GM23338 (cell line): ENCODE data around the gene PAX5. TPM values are rescaled to one million over a fixed set of nuclear protein-coding genes. Genes with fewer than 3 reads are reported as not detected.
A peak's percentile ranks its signal among the peaks of the same experiment; 100 is the strongest.

Experiments used
- ATAC-seq: fragments of 200-7000 bp; cut with Tn5 transposase; 3 replicates; pipeline ENCODE4 v1.9.1; 2020
- DNase-seq: peaks from one replicate; pipeline ENCODE4 v3.0.0-alpha.2; 2015; ENCODE audit warnings: low spot score
- H2AFZ ChIP-seq: fragments of 200-600 bp; sonication (generic); 2 replicates; pipeline ENCODE4 v1.8.0; 2016; ENCODE audit warnings: antibody characterized with exemption, mild to moderate bottlenecking, moderate library complexity
- H3F3A ChIP-seq: fragments of 200-600 bp; sonication (generic); replicated peaks from 2 replicates; pipeline ENCODE4 v1.8.0; 2017; ENCODE audit warnings: antibody characterized with exemption, mixed run types, low read depth
- H3K27ac ChIP-seq: fragments of 200-600 bp; sonication (generic); 2 replicates; pipeline ENCODE4 v1.6.1; 2016; ENCODE audit warnings: low read depth
- H3K27me3 ChIP-seq: fragments of 200-600 bp; sonication (generic); 2 replicates; pipeline ENCODE4 v1.8.0; 2016; ENCODE audit warnings: mild to moderate bottlenecking, mixed run types, moderate library complexity; ENCODE audit not compliant: insufficient read depth
- H3K36me3 ChIP-seq: fragments of 200-600 bp; sonication (generic); 2 replicates; pipeline ENCODE4 v1.8.0; 2016; ENCODE audit warnings: mild to moderate bottlenecking; ENCODE audit not compliant: insufficient read depth
- H3K4me1 ChIP-seq: fragments of 200-600 bp; sonication (generic); 2 replicates; pipeline ENCODE4 v1.8.0; 2016; ENCODE audit warnings: mild to moderate bottlenecking, moderate library complexity; ENCODE audit not compliant: insufficient read depth
- H3K4me2 ChIP-seq: fragments of 200-600 bp; sonication (generic); 2 replicates; pipeline ENCODE4 v1.7.1; 2017; ENCODE audit warnings: mixed run types
- H3K4me3 ChIP-seq: fragments of 200-600 bp; sonication (generic); 2 replicates; pipeline ENCODE4 v1.6.1; 2016; ENCODE audit warnings: mixed run types
- H3K79me2 ChIP-seq: fragments of 200-600 bp; sonication (generic); replicated peaks from 2 replicates; pipeline ENCODE4 v1.8.0; 2017; ENCODE audit warnings: mild to moderate bottlenecking; ENCODE audit not compliant: insufficient read depth
- H3K9me2 ChIP-seq: fragments of 200-600 bp; sonication (generic); 2 replicates; pipeline ENCODE4 v1.8.0; 2017; ENCODE audit not compliant: insufficient read depth
- H4K20me1 ChIP-seq: fragments of 200-600 bp; sonication (generic); replicated peaks from 2 replicates; pipeline ENCODE4 v1.8.0; 2017; ENCODE audit warnings: mild to moderate bottlenecking; ENCODE audit not compliant: insufficient read depth
- H3K27ac Mint-ChIP-seq: 2 replicates; pipeline ENCODE4 v1.8.0; 2020; ENCODE audit warnings: inconsistent platforms, mild to moderate bottlenecking, moderate library complexity, mixed read lengths
- H3K27me3 Mint-ChIP-seq: 3 replicates; pipeline ENCODE4 v1.8.0; 2022; ENCODE audit warnings: low read depth, mild to moderate bottlenecking, moderate library complexity, mixed read lengths, inconsistent platforms; ENCODE audit not compliant: insufficient read depth, poor library complexity
- H3K36me3 Mint-ChIP-seq: 3 replicates; pipeline ENCODE4 v1.8.0; 2021; ENCODE audit warnings: low read depth, mild to moderate bottlenecking, inconsistent platforms, moderate library complexity, mixed read lengths
- H3K4me1 Mint-ChIP-seq: 3 replicates; pipeline ENCODE4 v1.8.0; 2020; ENCODE audit warnings: mild to moderate bottlenecking, inconsistent platforms, mixed read lengths
- H3K4me3 Mint-ChIP-seq: 3 replicates; pipeline ENCODE4 v1.8.0; 2021; ENCODE audit warnings: moderate library complexity, mild to moderate bottlenecking, inconsistent platforms, mixed read lengths
- H3K9me3 Mint-ChIP-seq: 3 replicates; pipeline ENCODE4 v1.8.0; 2020; ENCODE audit warnings: moderate library complexity, mild to moderate bottlenecking, inconsistent platforms, mixed read lengths
- CREB1 ChIP-seq: fragments of 250-450 bp; sonication (Bioruptor Pico); IDR thresholded peaks from 2 replicates; pipeline ENCODE4 v1.5.0; 2020; ENCODE audit warnings: low read depth, mild to moderate bottlenecking, moderate library complexity
- EZH2 ChIP-seq: fragments of 200-600 bp; sonication (generic); IDR thresholded peaks from one replicate; pipeline ENCODE4 v1.8.0; 2017; ENCODE audit warnings: antibody characterized with exemption, mild to moderate bottlenecking, low read depth; ENCODE audit not compliant: unreplicated experiment
- EZH2phosphoT487 ChIP-seq: fragments of 200-600 bp; sonication (generic); IDR thresholded peaks from one replicate; pipeline ENCODE4 v1.8.1; 2018; ENCODE audit warnings: antibody characterized with exemption; ENCODE audit not compliant: unreplicated experiment
- JUNB ChIP-seq: IDR thresholded peaks from one replicate; pipeline ENCODE4 v1.6.1; 2016; ENCODE audit warnings: antibody characterized with exemption; ENCODE audit not compliant: unreplicated experiment
- POLR2AphosphoS5 ChIP-seq: IDR thresholded peaks from 2 replicates; pipeline ENCODE4 v1.6.1; 2016; ENCODE audit warnings: antibody characterized with exemption, low read depth
- STAT1 ChIP-seq: IDR thresholded peaks from one replicate; pipeline ENCODE4 v1.6.1; 2016; ENCODE audit warnings: antibody characterized with exemption; ENCODE audit not compliant: unreplicated experiment
- ZNF114 ChIP-seq: fragments of 250-450 bp; sonication (Bioruptor Pico); IDR thresholded peaks from 2 replicates; pipeline ENCODE4 v1.5.0; 2020; ENCODE audit warnings: mild to moderate bottlenecking, moderate library complexity
- polyA plus RNA-seq: library from polyadenylated mRNA; unstranded; fragments of >200 nt; fragmentation: Nextera tagmentation; extraction: Ambion mirVana; gene quantifications from 2 replicates; pipeline ENCODE4 v1.2.1, GENCODE V29; 2016
- total RNA-seq: library from RNA; depleted of rRNA; stranded (reverse); fragments of >200 nt; shearing (Covaris generic); gene quantifications from 2 replicates; pipeline ENCODE4 v1.2.3, GENCODE V29; 2014
- TF ChIP-seq, protein P1 (sequence below): IDR thresholded peaks from 2 replicates; pipeline ENCODE4 v1.6.1; 2016; ENCODE audit warnings: antibody characterized with exemption
- TF ChIP-seq, protein P2 (sequence below), 2 experiments: fragments of 200-600 bp in 1 of 2; sonication (generic) in 1 of 2; conservative IDR thresholded peaks; 2 replicates each; pipeline versions ENCODE4 v1.5.1 to v1.6.1; 2016 to 2017; ENCODE audit warnings: antibody characterized with exemption in 2 of 2, low read depth in 2 of 2, mild to moderate bottlenecking in 2 of 2, moderate library complexity in 1 of 2
- TF ChIP-seq, protein P3 (sequence below): IDR thresholded peaks from one replicate; pipeline ENCODE4 v1.6.1; 2018; ENCODE audit warnings: antibody characterized with exemption; ENCODE audit not compliant: unreplicated experiment
- TF ChIP-seq, protein P4 (sequence below): fragments of 250-450 bp; sonication (Bioruptor Pico); IDR thresholded peaks from 2 replicates; pipeline ENCODE4 v1.5.0; 2020; ENCODE audit warnings: mild to moderate bottlenecking, moderate library complexity

Gene PAX5
- total and polyA plus RNA-seq, 2 experiments from 2014 or later = 0.17 to 0.60 TPM

DNA sequence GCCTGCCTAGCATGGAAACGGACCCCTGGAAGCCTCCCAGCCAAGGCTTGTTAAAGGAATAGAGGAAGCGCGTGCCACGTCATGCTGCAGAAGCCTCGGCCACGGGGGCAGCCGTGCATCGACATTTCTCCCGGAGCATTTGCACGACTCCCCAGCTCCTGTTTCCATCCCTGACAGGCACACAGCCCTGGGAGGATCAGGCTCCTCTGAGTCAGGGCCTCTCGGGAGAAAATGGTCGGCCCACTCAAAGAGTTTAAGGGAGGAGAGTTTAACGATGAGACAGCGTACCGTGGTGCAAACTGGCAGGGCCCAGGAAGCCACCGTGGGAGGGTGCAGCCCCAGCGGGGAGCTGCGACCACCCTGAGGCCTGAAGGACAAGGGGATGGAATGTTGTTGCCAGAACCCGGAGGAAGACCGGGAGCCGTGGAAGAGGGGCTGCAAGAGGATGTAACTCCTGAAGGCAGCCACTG, 213.6 kb downstream of the PAX5 start (continued):
- TF ChIP-seq JUNB (no peak), POLR2AphosphoS5 (no peak), STAT1 (no peak)

DNA sequence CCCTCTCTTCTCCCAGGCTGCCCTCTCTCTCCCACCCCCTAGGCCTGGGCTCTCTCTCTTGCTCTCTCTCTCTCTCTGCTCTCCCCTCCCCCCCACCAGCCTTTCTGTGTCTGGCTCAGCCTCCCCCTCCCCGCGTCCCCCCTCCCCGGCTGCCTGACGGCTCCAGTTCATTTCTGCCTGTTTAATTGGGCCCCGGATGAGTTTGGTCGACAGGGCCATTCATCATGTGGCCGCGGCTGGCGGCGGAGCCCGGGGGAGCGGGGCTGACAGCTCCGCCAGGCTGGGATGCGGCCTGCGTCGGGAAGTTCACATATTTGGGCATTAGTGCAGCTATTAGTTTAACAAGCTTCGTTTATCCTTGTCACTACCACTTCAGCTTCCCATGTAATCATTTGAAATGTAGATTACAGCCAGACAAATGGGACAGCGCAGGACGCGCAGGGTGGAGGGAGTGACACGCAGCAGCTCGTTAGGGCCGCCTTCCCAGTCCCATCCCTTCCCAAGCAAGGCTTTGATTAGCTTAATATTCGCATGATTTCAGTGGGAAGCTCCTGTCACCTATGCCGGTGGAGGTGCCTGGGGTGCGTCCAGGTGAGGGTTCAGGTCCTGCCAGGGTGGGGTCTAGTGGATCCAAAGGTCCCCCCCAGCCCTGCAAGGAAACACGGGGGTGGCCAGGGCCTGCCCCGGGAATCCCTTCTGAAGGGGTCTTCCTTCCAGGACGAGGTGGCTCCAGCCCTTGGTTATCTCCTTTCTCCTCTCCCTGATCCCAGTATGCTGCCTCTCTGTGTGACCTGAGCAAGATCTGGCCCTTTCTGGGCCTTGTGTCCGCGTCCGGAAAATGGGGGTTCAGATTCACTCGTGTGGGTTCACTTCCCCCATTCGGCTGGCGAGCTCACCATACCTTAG, 214.8 kb downstream of the PAX5 start:
- Histone ChIP-seq H3K27ac (no peak overlapping the region), H4K20me1 (no peaks in the 10 kb centered on the region), H2AFZ (peak overlapping the region; percentile 99), H3F3A (no peaks in the 10 kb centered on the region), H3K9me2 (no peaks in the 10 kb centered on the region), H3K79me2 (no peaks in the 10 kb centered on the region), H3K36me3 (no peaks in the 10 kb centered on the region), H3K27me3 (peaks cover 31% of the 10 kb centered on the region), H3K4me2 (peak overlapping the region; percentile 90), H3K4me1 (peaks cover 8% of the 10 kb centered on the region; the same call in 1 of the 2 replicates), H3K4me3 (peak overlapping the region; percentile 59)
- H3K36me3 Mint-ChIP-seq = no peaks in the 10 kb centered on the region; the same call in 2 of the 3 replicates
- H3K4me3 Mint-ChIP-seq = peak overlapping the region; percentile 64
- H3K27me3 Mint-ChIP-seq = peaks cover 16% of the 10 kb centered on the region
- no peak overlapping the region for H3K27ac Mint-ChIP-seq
- DNase-seq = peak; percentile 59
- peak; percentile 64 for ATAC-seq
- H3K4me1 Mint-ChIP-seq = peaks cover 31% of the 10 kb centered on the region
- H3K9me3 Mint-ChIP-seq = no peaks in the 10 kb centered on the region
- TF ChIP-seq ZNF114 (CRISPR knock-in tag) = no peak
- TF ChIP-seq EZH2 = no peak
- TF ChIP-seq CREB1 = no peak
- TF ChIP-seq STAT1 = no peak
- TF ChIP-seq, protein P1, sequence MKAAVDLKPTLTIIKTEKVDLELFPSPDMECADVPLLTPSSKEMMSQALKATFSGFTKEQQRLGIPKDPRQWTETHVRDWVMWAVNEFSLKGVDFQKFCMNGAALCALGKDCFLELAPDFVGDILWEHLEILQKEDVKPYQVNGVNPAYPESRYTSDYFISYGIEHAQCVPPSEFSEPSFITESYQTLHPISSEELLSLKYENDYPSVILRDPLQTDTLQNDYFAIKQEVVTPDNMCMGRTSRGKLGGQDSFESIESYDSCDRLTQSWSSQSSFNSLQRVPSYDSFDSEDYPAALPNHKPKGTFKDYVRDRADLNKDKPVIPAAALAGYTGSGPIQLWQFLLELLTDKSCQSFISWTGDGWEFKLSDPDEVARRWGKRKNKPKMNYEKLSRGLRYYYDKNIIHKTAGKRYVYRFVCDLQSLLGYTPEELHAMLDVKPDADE = no peak
- TF ChIP-seq, protein P2, sequence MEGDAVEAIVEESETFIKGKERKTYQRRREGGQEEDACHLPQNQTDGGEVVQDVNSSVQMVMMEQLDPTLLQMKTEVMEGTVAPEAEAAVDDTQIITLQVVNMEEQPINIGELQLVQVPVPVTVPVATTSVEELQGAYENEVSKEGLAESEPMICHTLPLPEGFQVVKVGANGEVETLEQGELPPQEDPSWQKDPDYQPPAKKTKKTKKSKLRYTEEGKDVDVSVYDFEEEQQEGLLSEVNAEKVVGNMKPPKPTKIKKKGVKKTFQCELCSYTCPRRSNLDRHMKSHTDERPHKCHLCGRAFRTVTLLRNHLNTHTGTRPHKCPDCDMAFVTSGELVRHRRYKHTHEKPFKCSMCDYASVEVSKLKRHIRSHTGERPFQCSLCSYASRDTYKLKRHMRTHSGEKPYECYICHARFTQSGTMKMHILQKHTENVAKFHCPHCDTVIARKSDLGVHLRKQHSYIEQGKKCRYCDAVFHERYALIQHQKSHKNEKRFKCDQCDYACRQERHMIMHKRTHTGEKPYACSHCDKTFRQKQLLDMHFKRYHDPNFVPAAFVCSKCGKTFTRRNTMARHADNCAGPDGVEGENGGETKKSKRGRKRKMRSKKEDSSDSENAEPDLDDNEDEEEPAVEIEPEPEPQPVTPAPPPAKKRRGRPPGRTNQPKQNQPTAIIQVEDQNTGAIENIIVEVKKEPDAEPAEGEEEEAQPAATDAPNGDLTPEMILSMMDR (conservative IDR thresholded peaks at IDR 0.05; ENCODE audit: low read depth in 2 of 2) = no peak
- TF ChIP-seq, protein P3, sequence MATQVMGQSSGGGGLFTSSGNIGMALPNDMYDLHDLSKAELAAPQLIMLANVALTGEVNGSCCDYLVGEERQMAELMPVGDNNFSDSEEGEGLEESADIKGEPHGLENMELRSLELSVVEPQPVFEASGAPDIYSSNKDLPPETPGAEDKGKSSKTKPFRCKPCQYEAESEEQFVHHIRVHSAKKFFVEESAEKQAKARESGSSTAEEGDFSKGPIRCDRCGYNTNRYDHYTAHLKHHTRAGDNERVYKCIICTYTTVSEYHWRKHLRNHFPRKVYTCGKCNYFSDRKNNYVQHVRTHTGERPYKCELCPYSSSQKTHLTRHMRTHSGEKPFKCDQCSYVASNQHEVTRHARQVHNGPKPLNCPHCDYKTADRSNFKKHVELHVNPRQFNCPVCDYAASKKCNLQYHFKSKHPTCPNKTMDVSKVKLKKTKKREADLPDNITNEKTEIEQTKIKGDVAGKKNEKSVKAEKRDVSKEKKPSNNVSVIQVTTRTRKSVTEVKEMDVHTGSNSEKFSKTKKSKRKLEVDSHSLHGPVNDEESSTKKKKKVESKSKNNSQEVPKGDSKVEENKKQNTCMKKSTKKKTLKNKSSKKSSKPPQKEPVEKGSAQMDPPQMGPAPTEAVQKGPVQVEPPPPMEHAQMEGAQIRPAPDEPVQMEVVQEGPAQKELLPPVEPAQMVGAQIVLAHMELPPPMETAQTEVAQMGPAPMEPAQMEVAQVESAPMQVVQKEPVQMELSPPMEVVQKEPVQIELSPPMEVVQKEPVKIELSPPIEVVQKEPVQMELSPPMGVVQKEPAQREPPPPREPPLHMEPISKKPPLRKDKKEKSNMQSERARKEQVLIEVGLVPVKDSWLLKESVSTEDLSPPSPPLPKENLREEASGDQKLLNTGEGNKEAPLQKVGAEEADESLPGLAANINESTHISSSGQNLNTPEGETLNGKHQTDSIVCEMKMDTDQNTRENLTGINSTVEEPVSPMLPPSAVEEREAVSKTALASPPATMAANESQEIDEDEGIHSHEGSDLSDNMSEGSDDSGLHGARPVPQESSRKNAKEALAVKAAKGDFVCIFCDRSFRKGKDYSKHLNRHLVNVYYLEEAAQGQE = no peak
- TF ChIP-seq, protein P4, sequence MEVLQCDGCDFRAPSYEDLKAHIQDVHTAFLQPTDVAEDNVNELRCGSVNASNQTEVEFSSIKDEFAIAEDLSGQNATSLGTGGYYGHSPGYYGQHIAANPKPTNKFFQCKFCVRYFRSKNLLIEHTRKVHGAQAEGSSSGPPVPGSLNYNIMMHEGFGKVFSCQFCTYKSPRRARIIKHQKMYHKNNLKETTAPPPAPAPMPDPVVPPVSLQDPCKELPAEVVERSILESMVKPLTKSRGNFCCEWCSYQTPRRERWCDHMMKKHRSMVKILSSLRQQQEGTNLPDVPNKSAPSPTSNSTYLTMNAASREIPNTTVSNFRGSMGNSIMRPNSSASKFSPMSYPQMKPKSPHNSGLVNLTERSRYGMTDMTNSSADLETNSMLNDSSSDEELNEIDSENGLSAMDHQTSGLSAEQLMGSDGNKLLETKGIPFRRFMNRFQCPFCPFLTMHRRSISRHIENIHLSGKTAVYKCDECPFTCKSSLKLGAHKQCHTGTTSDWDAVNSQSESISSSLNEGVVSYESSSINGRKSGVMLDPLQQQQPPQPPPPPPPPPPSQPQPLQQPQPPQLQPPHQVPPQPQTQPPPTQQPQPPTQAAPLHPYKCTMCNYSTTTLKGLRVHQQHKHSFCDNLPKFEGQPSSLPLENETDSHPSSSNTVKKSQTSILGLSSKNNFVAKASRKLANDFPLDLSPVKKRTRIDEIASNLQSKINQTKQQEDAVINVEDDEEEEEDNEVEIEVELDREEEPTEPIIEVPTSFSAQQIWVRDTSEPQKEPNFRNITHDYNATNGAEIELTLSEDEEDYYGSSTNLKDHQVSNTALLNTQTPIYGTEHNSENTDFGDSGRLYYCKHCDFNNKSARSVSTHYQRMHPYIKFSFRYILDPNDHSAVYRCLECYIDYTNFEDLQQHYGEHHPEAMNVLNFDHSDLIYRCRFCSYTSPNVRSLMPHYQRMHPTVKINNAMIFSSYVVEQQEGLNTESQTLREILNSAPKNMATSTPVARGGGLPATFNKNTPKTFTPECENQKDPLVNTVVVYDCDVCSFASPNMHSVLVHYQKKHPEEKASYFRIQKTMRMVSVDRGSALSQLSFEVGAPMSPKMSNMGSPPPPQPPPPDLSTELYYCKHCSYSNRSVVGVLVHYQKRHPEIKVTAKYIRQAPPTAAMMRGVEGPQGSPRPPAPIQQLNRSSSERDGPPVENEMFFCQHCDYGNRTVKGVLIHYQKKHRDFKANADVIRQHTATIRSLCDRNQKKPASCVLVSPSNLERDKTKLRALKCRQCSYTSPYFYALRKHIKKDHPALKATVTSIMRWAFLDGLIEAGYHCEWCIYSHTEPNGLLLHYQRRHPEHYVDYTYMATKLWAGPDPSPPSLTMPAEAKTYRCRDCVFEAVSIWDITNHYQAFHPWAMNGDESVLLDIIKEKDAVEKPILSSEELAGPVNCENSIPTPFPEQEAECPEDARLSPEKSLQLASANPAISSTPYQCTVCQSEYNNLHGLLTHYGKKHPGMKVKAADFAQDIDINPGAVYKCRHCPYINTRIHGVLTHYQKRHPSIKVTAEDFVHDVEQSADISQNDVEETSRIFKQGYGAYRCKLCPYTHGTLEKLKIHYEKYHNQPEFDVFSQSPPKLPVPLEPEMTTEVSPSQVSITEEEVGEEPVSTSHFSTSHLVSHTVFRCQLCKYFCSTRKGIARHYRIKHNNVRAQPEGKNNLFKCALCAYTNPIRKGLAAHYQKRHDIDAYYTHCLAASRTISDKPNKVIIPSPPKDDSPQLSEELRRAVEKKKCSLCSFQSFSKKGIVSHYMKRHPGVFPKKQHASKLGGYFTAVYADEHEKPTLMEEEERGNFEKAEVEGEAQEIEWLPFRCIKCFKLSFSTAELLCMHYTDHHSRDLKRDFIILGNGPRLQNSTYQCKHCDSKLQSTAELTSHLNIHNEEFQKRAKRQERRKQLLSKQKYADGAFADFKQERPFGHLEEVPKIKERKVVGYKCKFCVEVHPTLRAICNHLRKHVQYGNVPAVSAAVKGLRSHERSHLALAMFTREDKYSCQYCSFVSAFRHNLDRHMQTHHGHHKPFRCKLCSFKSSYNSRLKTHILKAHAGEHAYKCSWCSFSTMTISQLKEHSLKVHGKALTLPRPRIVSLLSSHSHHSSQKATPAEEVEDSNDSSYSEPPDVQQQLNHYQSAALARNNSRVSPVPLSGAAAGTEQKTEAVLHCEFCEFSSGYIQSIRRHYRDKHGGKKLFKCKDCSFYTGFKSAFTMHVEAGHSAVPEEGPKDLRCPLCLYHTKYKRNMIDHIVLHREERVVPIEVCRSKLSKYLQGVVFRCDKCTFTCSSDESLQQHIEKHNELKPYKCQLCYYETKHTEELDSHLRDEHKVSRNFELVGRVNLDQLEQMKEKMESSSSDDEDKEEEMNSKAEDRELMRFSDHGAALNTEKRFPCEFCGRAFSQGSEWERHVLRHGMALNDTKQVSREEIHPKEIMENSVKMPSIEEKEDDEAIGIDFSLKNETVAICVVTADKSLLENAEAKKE (CRISPR knock-in tag) = no peak
- no peak for TF ChIP-seq EZH2phosphoT487
